Heart left ventricle (tissue), 13 donors: ENCODE results near the gene DMBX1.

ENCODE experiments used
- POLR2A ChIP-seq, 2 donors: fragments of 450-650 bp; IDR thresholded peaks; one replicate each; pipeline ENCODE4 v1.6.1; 2017; ENCODE audit warnings: antibody characterized with exemption in 2 of 2, mild to moderate bottlenecking in 2 of 2, moderate library complexity in 2 of 2
- TF ChIP-seq, protein P1 (sequence below), 12 donors: fragments of 200-600 bp; sonication (generic) in 4 of 12; IDR thresholded peaks; one replicate each; pipeline versions ENCODE4 v1.5.0 to v1.8.0; 2018 to 2022; ENCODE audit warnings: antibody characterized with exemption in 12 of 12, mild to moderate bottlenecking in 5 of 12
- donor health status: ischemic (EF 13 %, LVEDD 7.1; RV severe dilation, severe dysfunction).
- donor health status: DM: no; HTN: yes; CAD: no.
- donor health status: DM: no; HTN: no; CAD: no.
- donor health status: ischemic (EF 25% LVEDD 6.9; RV normal size, moderate dysfunction).
- donor health status: ischemic (EF 25% LVEDD 5.7; RV mildly dilated, moderate dysfunction).
- donor health status: ischemic (EF 35%, LVEDD 5.7; RV mildly dilated, moderate dysfunction).
- donor health status: nonischemic (EF 11% LVEDD 7.7; RV severe dilation, severe dysfunction).
- donor health status: DM: yes; HTN: yes; CAD: no.
- donor health status: PGD.
- donor health status: ischemic (EF 29% LVEDD 5.4; RV normal size, mild dysfunction).
- donor health status: nonischemic (EF 23%, LVEDD 6.1; RV moderate dilation, normal function).

DNA sequence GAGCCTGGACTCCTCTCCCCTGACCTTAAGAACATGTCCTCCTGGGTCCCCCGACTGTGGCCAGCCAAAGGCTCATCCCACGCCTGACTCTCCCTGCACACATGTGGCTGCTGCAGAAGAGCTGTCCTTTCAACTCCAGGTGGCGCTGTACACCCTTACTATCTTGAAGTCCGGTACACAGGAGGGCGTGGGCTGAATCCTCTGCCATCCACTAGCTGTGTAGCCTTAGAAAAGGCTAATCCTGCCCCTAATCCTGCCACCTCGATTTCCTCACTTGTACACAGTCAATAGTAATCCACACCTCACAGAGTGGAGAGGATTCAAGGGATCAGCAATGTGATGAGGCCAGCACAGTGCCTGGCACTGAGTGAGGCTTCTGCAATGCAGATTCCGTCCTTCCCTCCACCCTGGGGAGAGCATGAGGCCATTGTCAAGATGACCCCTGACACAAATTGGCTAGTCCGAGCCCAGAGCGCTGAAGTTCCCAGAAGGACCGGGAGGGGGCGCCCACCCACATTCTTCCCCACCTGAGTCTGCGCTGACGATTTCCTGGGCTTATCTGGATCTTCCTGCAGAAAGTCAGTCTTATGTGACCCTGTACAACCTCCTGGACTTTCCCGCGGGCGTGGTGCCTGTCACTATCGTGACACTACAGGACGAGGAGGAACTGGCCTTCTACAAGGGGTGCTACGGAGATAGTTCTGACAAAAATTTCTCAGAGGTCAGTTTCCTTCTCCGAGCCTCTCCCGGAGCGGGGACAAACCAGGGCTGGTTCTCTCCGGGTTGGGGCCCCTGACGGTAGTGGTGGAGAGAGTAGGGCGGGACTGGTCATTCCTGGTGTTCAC is 47.1 kb upstream of the DMBX1 start:
- TF ChIP-seq, protein P1, sequence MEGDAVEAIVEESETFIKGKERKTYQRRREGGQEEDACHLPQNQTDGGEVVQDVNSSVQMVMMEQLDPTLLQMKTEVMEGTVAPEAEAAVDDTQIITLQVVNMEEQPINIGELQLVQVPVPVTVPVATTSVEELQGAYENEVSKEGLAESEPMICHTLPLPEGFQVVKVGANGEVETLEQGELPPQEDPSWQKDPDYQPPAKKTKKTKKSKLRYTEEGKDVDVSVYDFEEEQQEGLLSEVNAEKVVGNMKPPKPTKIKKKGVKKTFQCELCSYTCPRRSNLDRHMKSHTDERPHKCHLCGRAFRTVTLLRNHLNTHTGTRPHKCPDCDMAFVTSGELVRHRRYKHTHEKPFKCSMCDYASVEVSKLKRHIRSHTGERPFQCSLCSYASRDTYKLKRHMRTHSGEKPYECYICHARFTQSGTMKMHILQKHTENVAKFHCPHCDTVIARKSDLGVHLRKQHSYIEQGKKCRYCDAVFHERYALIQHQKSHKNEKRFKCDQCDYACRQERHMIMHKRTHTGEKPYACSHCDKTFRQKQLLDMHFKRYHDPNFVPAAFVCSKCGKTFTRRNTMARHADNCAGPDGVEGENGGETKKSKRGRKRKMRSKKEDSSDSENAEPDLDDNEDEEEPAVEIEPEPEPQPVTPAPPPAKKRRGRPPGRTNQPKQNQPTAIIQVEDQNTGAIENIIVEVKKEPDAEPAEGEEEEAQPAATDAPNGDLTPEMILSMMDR (IDR thresholded peaks at IDR 0.05) = peak; percentile 80 to 94 (median 90)
- no peak for TF ChIP-seq POLR2A (IDR thresholded peaks at IDR 0.05)
